K562 (cell line): ENCODE results near the gene BPTF. TPM values are rescaled to one million over a fixed set of nuclear protein-coding genes. Genes with fewer than 3 reads are reported as not detected.

ENCODE experiments used
- BCL6 ChIP-seq: fragments of 250-450 bp; sonication (Bioruptor Pico); IDR thresholded peaks from 2 replicates; pipeline ENCODE4 v1.4.0; 2020
- ESRRA ChIP-seq: fragments of 450-650 bp; IDR thresholded peaks from 2 replicates; pipeline ENCODE4 v1.6.1; 2014; ENCODE audit warnings: low read depth, mild to moderate bottlenecking, moderate library complexity, borderline replicate concordance
- HSF4 ChIP-seq: fragments of 250-450 bp; sonication (Bioruptor Pico); IDR thresholded peaks from 2 replicates; pipeline ENCODE4 v2.1.2; 2022; ENCODE audit warnings: mild to moderate bottlenecking, moderate library complexity, borderline replicate concordance
- MTA3 ChIP-seq: fragments of 450-650 bp; formaldehyde crosslinking; IDR thresholded peaks from 2 replicates; pipeline ENCODE4 v1.6.1; 2017; ENCODE audit warnings: mild to moderate bottlenecking, borderline replicate concordance
- NFYB ChIP-seq: IDR thresholded peaks from 2 replicates; pipeline ENCODE4 v1.6.1; 2011; ENCODE audit warnings: mild to moderate bottlenecking, moderate library complexity; ENCODE audit not compliant: insufficient read length; ENCODE audit errors: extremely low read depth
- SMAD1 ChIP-seq: fragments of 150-350 bp; IDR thresholded peaks from 2 replicates; pipeline ENCODE4 v1.6.1; 2014; ENCODE audit warnings: low read length, low read depth; ENCODE audit not compliant: partially characterized antibody
- SPI1 ChIP-seq: IDR thresholded peaks from 2 replicates; pipeline ENCODE4 v1.6.1; 2011; ENCODE audit warnings: low read depth, low read length, control low read depth, borderline replicate concordance
- ZBTB1 ChIP-seq: sonication (generic); formaldehyde crosslinking; IDR thresholded peaks from 2 replicates; pipeline ENCODE4 v1.8.1; 2023; ENCODE audit warnings: missing genetic modification reagents, low read depth, mild to moderate bottlenecking, borderline replicate concordance
- ZBTB7A ChIP-seq: IDR thresholded peaks from 2 replicates; pipeline ENCODE4 v1.6.1; 2011; ENCODE audit warnings: low read depth, mild to moderate bottlenecking, low read length, moderate library complexity, borderline replicate concordance; ENCODE audit not compliant: control insufficient read depth
- ZNF778 ChIP-seq: fragments of 450-650 bp; formaldehyde crosslinking; IDR thresholded peaks from 2 replicates; pipeline ENCODE4 v1.4.0; 2020; ENCODE audit warnings: mild to moderate bottlenecking, moderate library complexity
- polyA plus RNA-seq, 8 experiments: library from polyadenylated mRNA; depleted of rRNA in 4 of 8; stranded (reverse) in 5 of 8; unstranded in 3 of 8; fragments of >200 nt; fragmentation: Nextera tagmentation in 2 of 8; fragmentation: Illumina TruSeq in 1 of 8; extraction: Ambion mirVana in 2 of 8; extraction: Trizol in 1 of 8; gene quantifications; 2 replicates each; pipeline versions ENCODE4 v1.2.1 to v1.2.3, GENCODE V29; 2011 to 2014; ENCODE audit warnings: inconsistent platforms in 1 of 8, missing spikeins in 1 of 8
- total RNA-seq, 7 experiments: library from RNA; depleted of rRNA in 6 of 7; stranded (reverse); fragments of >200 nt in 6 of 7; fragmentation: Illumina TruSeq in 2 of 7; extraction: Trizol in 2 of 7; gene quantifications; 2 replicates each; pipeline versions ENCODE4 v1.2.1 to v1.2.3, GENCODE V29; 2011 to 2021; ENCODE audit warnings: low replicate concordance in 1 of 7
- TF ChIP-seq, protein P1 (sequence below): fragments of 450-650 bp; formaldehyde crosslinking; IDR thresholded peaks from 2 replicates; pipeline ENCODE4 v1.4.0; 2020; ENCODE audit warnings: mild to moderate bottlenecking
- TF ChIP-seq, protein P2 (sequence below), 2 experiments: fragments of 450-650 bp in 1 of 2; sonication (generic) in 1 of 2; formaldehyde crosslinking in 1 of 2; IDR thresholded peaks; 2 replicates each; pipeline versions ENCODE4 v1.7.1 to v1.9.0; 2016 to 2022; ENCODE audit warnings: inconsistent platforms in 1 of 2, mild to moderate bottlenecking in 1 of 2, missing genetic modification reagents in 1 of 2
- TF ChIP-seq, protein P3 (sequence below), 3 experiments: fragments of 200-800 bp in 1 of 3; sonication (Bioruptor generic) in 1 of 3; sonication (generic) in 1 of 3; formaldehyde crosslinking in 1 of 3; IDR thresholded peaks; 2 replicates each; pipeline versions ENCODE4 v1.6.1 to v1.8.0; 2016 to 2022; ENCODE audit warnings: mild to moderate bottlenecking in 2 of 3, missing compliant biosample characterization in 2 of 3, missing genetic modification characterization in 2 of 3, missing genetic modification reagents in 1 of 3

Gene BPTF
- total and polyA plus RNA-seq, 9 of the 15 experiments (the other 6 are each of a cell fraction or from before 2014, with no cell fraction given) = 12.5 to 52.1 (median 26.9) TPM

DNA sequence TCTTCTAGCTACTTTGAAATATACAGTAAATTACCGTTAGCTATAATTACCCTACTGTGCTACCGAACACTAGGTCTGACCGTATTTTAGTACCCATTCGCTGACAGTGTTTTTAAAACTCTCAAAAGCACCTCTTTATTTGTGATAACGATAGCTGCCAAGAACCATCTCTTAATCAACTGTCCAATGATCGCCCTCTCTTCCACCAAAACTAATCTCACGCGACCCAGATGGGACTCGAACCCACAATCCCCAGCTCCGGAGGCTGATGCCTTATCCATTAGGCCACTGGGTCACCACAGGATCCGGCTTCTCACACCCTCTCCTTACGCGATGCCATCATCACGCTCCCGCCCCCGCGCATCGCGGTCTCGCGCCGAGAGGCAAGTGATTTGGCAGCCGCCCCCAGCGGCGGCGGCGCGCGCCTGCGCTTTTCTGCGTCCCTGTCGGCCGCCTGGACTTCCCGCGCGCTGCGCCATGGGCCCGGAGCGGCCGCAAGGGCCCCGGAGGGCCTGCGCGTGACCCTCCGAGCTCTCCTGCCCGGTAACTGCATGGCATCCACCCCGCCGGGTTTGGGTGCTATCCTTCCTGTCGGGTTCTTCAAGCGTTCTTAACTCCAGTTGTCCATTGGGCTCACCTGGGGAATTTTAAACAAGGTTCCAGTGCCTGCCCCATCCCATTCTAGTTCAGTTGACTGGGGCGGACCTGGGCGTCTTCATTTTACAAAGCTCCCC is 194.5 kb downstream of the BPTF start (continued):
- TF ChIP-seq ZBTB7A = peak; percentile 65; the same call in 1 of the 2 replicates
- TF ChIP-seq MTA3 = peak; percentile 76; the same call in 1 of the 2 replicates
- TF ChIP-seq, protein P1, sequence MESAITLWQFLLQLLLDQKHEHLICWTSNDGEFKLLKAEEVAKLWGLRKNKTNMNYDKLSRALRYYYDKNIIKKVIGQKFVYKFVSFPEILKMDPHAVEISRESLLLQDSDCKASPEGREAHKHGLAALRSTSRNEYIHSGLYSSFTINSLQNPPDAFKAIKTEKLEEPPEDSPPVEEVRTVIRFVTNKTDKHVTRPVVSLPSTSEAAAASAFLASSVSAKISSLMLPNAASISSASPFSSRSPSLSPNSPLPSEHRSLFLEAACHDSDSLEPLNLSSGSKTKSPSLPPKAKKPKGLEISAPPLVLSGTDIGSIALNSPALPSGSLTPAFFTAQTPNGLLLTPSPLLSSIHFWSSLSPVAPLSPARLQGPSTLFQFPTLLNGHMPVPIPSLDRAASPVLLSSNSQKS (CRISPR knock-in tag) = no peak
- TF ChIP-seq, protein P2, sequence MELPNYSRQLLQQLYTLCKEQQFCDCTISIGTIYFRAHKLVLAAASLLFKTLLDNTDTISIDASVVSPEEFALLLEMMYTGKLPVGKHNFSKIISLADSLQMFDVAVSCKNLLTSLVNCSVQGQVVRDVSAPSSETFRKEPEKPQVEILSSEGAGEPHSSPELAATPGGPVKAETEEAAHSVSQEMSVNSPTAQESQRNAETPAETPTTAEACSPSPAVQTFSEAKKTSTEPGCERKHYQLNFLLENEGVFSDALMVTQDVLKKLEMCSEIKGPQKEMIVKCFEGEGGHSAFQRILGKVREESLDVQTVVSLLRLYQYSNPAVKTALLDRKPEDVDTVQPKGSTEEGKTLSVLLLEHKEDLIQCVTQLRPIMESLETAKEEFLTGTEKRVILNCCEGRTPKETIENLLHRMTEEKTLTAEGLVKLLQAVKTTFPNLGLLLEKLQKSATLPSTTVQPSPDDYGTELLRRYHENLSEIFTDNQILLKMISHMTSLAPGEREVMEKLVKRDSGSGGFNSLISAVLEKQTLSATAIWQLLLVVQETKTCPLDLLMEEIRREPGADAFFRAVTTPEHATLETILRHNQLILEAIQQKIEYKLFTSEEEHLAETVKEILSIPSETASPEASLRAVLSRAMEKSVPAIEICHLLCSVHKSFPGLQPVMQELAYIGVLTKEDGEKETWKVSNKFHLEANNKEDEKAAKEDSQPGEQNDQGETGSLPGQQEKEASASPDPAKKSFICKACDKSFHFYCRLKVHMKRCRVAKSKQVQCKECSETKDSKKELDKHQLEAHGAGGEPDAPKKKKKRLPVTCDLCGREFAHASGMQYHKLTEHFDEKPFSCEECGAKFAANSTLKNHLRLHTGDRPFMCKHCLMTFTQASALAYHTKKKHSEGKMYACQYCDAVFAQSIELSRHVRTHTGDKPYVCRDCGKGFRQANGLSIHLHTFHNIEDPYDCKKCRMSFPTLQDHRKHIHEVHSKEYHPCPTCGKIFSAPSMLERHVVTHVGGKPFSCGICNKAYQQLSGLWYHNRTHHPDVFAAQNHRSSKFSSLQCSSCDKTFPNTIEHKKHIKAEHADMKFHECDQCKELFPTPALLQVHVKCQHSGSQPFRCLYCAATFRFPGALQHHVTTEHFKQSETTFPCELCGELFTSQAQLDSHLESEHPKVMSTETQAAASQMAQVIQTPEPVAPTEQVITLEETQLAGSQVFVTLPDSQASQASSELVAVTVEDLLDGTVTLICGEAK (IDR thresholded peaks at IDR 0.05) = peak; percentile 92
- TF ChIP-seq, protein P2 (CRISPR knock-in tag; IDR thresholded peaks at IDR 0.05) = no peak
- TF ChIP-seq ZBTB1 (CRISPR knock-in tag) = peak; percentile 77
- no peak for TF ChIP-seq BCL6
- TF ChIP-seq HSF4 = no peak
- peak; percentile 91; the same call in 1 of the 2 replicates for TF ChIP-seq ESRRA
- TF ChIP-seq, protein P3, sequence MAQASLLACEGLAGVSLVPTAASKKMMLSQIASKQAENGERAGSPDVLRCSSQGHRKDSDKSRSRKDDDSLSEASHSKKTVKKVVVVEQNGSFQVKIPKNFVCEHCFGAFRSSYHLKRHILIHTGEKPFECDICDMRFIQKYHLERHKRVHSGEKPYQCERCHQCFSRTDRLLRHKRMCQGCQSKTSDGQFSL (CRISPR knock-in tag; IDR thresholded peaks at IDR 0.05) = peak; percentile 51; the same call in 1 of the 2 replicates
- TF ChIP-seq, protein P3 (tag; IDR thresholded peaks at IDR 0.05) = no peak
- TF ChIP-seq NFYB = no peak
- TF ChIP-seq SPI1 = no peak
- TF ChIP-seq SMAD1 = peak; percentile 49
- TF ChIP-seq ZNF778 (CRISPR knock-in tag) = no peak
